MCF 10A (cell line): ENCODE data around the gene TRPV5. TPM values are rescaled to one million over a fixed set of nuclear protein-coding genes. Genes with fewer than 3 reads are reported as not detected.
A peak's percentile ranks its signal among the peaks of the same experiment; 100 is the strongest.

Source experiments
- BruUV-seq: library from RNA; stranded (reverse); fragments of 400-500 nt; replicated peaks from 2 replicates; lab custom pipeline; 2021; lab: Mats Ljungman, UMichigan
- CTCF ChIA-PET: fragments of 300-600 bp; sonication (Branson Sonifier 250); formaldehyde crosslinking; extraction: SDS; loops from one replicate; lab custom pipeline; 2021; ENCODE audit warnings: antibody characterized with exemption, inconsistent platforms; lab: Yijun Ruan, JAX
- POLR2A ChIA-PET: fragments of 300-600, 350-650 bp; sonication (Branson Sonifier 250); formaldehyde crosslinking; extraction: SDS; loops from one replicate; lab custom pipeline; 2020; ENCODE audit warnings: antibody characterized with exemption, inconsistent platforms; lab: Yijun Ruan, JAX
- DNase-seq: peaks from one replicate; pipeline ENCODE4 v3.0.0-alpha.2; 2018; ENCODE audit not compliant: unreplicated experiment
- H3K27ac Mint-ChIP-seq: one replicate; pipeline ENCODE4 v1.8.0; 2022; ENCODE audit warnings: mild to moderate bottlenecking, low read depth, mixed read lengths; ENCODE audit not compliant: unreplicated experiment
- H3K27me3 Mint-ChIP-seq: one replicate; pipeline ENCODE4 v1.8.0; 2022; ENCODE audit warnings: mixed read lengths; ENCODE audit not compliant: insufficient read depth, unreplicated experiment
- H3K36me3 Mint-ChIP-seq: one replicate; pipeline ENCODE4 v1.8.0; 2022; ENCODE audit warnings: mild to moderate bottlenecking, moderate library complexity, mixed read lengths; ENCODE audit not compliant: insufficient read depth, unreplicated experiment
- H3K4me1 Mint-ChIP-seq: one replicate; pipeline ENCODE4 v1.8.0; 2022; ENCODE audit warnings: mixed read lengths; ENCODE audit not compliant: insufficient read depth, unreplicated experiment
- H3K4me3 Mint-ChIP-seq: one replicate; pipeline ENCODE4 v1.8.0; 2022; ENCODE audit warnings: mild to moderate bottlenecking, moderate library complexity, mixed read lengths; ENCODE audit not compliant: unreplicated experiment
- H3K9me3 Mint-ChIP-seq: one replicate; pipeline ENCODE4 v1.8.0; 2022; ENCODE audit warnings: mixed read lengths; ENCODE audit not compliant: unreplicated experiment
- CTCF ChIP-seq: fragments of 200-600 bp; IDR thresholded peaks from one replicate; pipeline ENCODE4 v1.8.0; 2022; ENCODE audit warnings: antibody characterized with exemption, mild to moderate bottlenecking; ENCODE audit not compliant: unreplicated experiment
- intact Hi-C: fragments of 100-400 bp; cut with micrococcal nuclease; formaldehyde crosslinking; loops from 2 replicates; pipeline ENCODE4 v1.14.1; 2022
- total RNA-seq: library from RNA; stranded (reverse); gene quantifications from 2 replicates; pipeline ENCODE4 v1.2.3, GENCODE V29; 2022

TRPV5 gene
- total RNA-seq, 1 experiment from 2014 or later = not detected

GRCh38 chr7:142866361-142867096 lies 67.0 kb downstream of the TRPV5 start:
- Mint-ChIP-seq H3K27me3 (peaks cover 22% of the 10 kb centered on the region), H3K4me1 (peaks cover 5% of the 10 kb centered on the region), H3K4me3 (no peak overlapping the region), H3K27ac (no peak overlapping the region), H3K9me3 (no peaks in the 10 kb centered on the region), H3K36me3 (no peaks in the 10 kb centered on the region)
- CTCF ChIA-PET = interaction anchor here (0.6 to 7.8 kb wide), 48 partner anchors 8 to 527 kb away, joined by 3 to 86 read pairs (median 4); partner anchors contain the start of genes EPHB6 and TAS2R40
- intact Hi-C loops = loop anchor here (1.0 kb wide), 1 partner anchor 12 kb away; no protein-coding TSS in a partner anchor
- no TSS peak for BruUV-seq
- peak; percentile 73 for DNase-seq
- POLR2A ChIA-PET = interaction anchor here (0.6 to 2.1 kb wide), 3 partner anchors 11 to 550 kb away, joined by 3 to 7 read pairs (median 5); partner anchors contain the start of gene EPHB6
- TF ChIP-seq CTCF = peak; percentile 61

DNA sequence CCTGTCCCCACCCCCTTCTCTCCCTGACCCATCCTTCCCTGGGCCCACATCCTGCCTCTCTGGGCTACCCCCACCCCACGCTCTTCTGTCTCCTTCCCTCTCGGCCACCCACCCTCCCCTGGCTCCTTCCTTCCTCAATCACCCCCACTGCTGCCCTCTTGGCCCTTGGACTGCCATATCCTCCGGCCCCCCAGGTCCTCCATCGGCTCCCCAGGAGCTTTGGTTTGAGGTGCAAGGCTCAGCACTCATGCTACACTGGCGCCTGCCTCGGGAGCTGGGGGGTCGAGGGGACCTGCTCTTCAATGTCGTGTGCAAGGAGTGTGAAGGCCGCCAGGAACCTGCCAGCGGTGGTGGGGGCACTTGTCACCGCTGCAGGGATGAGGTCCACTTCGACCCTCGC lies 67.8 kb downstream of the TRPV5 start:
- CTCF ChIA-PET = interaction anchor here (0.6 to 7.8 kb wide), 35 partner anchors 8 to 508 kb away, joined by 3 to 86 read pairs (median 5); partner anchors contain the start of genes EPHB6 and TAS2R40
- no peak for DNase-seq
- Mint-ChIP-seq H3K4me1 (peaks cover 5% of the 10 kb centered on the region), H3K27me3 (peaks cover 30% of the 10 kb centered on the region), H3K4me3 (no peak overlapping the region), H3K36me3 (no peaks in the 10 kb centered on the region), H3K9me3 (no peaks in the 10 kb centered on the region), H3K27ac (no peak overlapping the region)
- intact Hi-C loops = loop anchor here (1.0 kb wide), 1 partner anchor 11 kb away; no protein-coding TSS in a partner anchor
- BruUV-seq = no TSS peak
- POLR2A ChIA-PET = interaction anchor here (0.6 to 2.1 kb wide), 3 partner anchors 10 to 551 kb away, joined by 3 to 7 read pairs (median 5); partner anchors contain the start of gene EPHB6
- TF ChIP-seq CTCF = no peak

DNA sequence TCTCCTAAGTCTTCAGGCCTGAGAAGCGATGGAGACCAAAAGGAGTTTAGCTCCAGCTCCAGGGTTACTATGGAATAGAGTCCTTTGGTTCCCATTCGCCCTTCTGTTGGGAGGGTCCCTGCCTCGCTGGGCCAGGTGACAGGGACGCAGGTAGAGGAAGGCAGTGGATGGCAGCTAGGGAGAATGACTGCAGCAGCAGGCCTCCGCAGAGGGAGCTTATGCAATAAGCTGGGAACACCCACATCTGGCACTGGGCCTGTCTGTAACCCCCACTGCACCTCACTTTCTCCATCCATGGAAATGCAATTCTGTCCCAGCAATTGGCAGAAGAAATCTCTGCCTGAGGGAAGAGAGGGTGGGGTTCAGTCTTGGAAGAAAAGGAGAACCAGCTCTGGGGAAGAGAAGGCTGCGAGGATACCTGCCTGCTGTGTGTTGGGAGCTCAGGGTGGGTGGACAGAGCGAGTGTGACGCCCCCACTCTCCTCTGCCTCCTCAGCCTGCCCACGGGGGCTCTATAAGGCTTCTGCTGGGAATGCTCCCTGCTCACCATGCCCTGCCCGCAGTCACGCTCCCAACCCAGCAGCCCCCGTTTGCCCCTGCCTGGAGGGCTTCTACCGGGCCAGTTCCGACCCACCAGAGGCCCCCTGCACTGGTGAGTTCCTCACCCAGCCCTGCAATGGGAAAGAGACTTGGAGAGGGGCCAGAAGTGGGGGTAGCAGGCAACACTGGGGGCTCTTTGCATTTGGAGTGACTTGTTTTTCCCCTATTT lies 68.4 kb downstream of the TRPV5 start:
- POLR2A ChIA-PET = interaction anchor here (1.5 to 2.1 kb wide), 2 partner anchors 9 to 10 kb away, joined by 5 to 7 read pairs; partner anchors contain the start of gene EPHB6
- intact Hi-C loops = no loop called here
- H3K27me3 Mint-ChIP-seq = peaks cover 30% of the 10 kb centered on the region

More for the DNA sequence above, 68.4 kb downstream of the TRPV5 start:
- TF ChIP-seq CTCF = no peak
- CTCF ChIA-PET = interaction anchor here (0.6 to 7.8 kb wide), 18 partner anchors 8 to 368 kb away, joined by 3 to 86 read pairs (median 4); partner anchors contain the start of gene EPHB6
- no TSS peak for BruUV-seq
- no peaks in the 10 kb centered on the region for H3K36me3 Mint-ChIP-seq
- no peak overlapping the region for H3K27ac Mint-ChIP-seq
- no peaks in the 10 kb centered on the region for H3K9me3 Mint-ChIP-seq
- no peak overlapping the region for H3K4me3 Mint-ChIP-seq
- peak; percentile 85 for DNase-seq
- H3K4me1 Mint-ChIP-seq = peaks cover 5% of the 10 kb centered on the region
